WERI-Rb-1 (cell line): ENCODE data around the gene PIP4K2A.

Source experiments
- DNase-seq: peaks from one replicate; pipeline ENCODE4 v3.0.0-alpha.2; 2020
- H3K27ac ChIP-seq: fragments of 250-450 bp; sonication (Bioruptor Pico); 2 replicates; pipeline ENCODE4 v1.5.1; 2020; ENCODE audit warnings: mild to moderate bottlenecking, moderate library complexity
- H3K27me3 ChIP-seq: fragments of 250-450 bp; sonication (Bioruptor Pico); 2 replicates; pipeline ENCODE4 v1.5.1; 2021; ENCODE audit warnings: mild to moderate bottlenecking, low read depth, moderate library complexity; ENCODE audit not compliant: insufficient read depth, severe bottlenecking
- H3K36me3 ChIP-seq: fragments of 250-450 bp; sonication (Bioruptor Pico); 2 replicates; pipeline ENCODE4 v1.5.1; 2020; ENCODE audit warnings: mild to moderate bottlenecking, moderate library complexity
- H3K4me3 ChIP-seq: 2 replicates; pipeline ENCODE4 v1.5.1; 2011; ENCODE audit warnings: low read depth, mild to moderate bottlenecking, control low read depth, low read length
- H3K9me3 ChIP-seq: fragments of 250-450 bp; sonication (Bioruptor Pico); 2 replicates; pipeline ENCODE4 v1.5.1; 2021; ENCODE audit warnings: mild to moderate bottlenecking, moderate library complexity; ENCODE audit not compliant: severe bottlenecking
- TF ChIP-seq, protein P1 (sequence below): IDR thresholded peaks from 2 replicates; pipeline ENCODE4 v1.5.1; 2011; ENCODE audit warnings: low read depth, mild to moderate bottlenecking, control low read depth, inconsistent platforms, low read length

Gene PIP4K2A

GRCh38 chr10:22658745-22659410 is 55.5 kb downstream of the PIP4K2A start:
- Histone ChIP-seq H3K27ac (no peak overlapping the region), H3K27me3 (no peaks in the 10 kb centered on the region), H3K4me3 (no peak overlapping the region), H3K9me3 (no peaks in the 10 kb centered on the region), H3K36me3 (no peaks in the 10 kb centered on the region)
- TF ChIP-seq, protein P1, sequence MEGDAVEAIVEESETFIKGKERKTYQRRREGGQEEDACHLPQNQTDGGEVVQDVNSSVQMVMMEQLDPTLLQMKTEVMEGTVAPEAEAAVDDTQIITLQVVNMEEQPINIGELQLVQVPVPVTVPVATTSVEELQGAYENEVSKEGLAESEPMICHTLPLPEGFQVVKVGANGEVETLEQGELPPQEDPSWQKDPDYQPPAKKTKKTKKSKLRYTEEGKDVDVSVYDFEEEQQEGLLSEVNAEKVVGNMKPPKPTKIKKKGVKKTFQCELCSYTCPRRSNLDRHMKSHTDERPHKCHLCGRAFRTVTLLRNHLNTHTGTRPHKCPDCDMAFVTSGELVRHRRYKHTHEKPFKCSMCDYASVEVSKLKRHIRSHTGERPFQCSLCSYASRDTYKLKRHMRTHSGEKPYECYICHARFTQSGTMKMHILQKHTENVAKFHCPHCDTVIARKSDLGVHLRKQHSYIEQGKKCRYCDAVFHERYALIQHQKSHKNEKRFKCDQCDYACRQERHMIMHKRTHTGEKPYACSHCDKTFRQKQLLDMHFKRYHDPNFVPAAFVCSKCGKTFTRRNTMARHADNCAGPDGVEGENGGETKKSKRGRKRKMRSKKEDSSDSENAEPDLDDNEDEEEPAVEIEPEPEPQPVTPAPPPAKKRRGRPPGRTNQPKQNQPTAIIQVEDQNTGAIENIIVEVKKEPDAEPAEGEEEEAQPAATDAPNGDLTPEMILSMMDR, result no peak
- DNase-seq, result no peak

DNA sequence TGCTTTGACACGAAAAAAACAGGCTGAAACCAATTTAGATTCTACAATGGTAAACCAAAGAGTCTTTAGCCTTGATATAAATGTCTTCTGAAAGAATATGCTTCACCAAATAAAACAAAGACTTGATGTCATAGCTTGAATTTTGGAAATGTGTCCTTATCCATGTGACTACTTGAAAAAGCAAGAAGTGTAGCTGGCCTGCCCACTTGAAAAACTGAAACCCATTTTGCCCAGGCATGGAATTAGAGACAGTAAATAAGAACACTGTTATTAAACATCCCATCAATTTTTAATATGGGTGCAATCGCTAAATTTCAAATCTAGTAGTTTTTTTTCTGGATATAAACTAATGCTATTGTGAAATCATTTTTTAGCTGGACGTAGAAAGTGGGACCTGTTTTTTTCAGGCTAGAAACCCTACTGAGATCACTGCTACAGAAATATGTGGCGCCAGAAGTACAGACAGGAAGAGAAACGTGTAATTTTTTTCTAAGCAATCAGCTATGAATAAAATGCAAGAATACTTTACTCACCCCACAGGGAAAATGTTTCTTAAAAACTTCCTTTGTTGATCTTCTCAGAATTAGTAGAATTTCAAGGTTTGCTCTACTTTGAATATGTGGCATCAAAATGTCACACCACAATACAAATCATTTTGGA is 56.7 kb downstream of the PIP4K2A start:
- no peaks in the 10 kb centered on the region for H3K36me3 ChIP-seq
- no peak overlapping the region for H3K4me3 ChIP-seq
- no peaks in the 10 kb centered on the region for H3K9me3 ChIP-seq
- H3K27ac ChIP-seq, result no peak overlapping the region
- DNase-seq, result no peak
- TF ChIP-seq, protein P1, result no peak
- H3K27me3 ChIP-seq, result no peaks in the 10 kb centered on the region

DNA sequence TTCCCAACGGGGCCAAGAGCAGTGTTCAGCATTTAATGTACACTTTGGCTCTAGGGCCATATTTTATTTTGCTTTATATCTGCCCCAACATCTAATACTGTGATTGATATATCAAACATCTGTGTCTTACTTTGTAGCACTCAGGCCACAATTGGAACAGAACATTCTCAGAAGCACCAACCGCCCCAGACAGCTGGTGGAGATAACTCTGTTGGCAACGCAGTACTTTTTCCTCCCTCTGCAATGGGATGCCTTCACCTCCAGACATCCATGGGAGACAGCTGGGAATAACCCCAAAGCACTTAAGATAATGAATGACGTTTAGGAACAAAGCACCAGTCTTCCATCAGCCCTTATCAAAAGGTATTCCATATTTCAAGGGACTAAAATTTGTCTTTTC is 57.4 kb downstream of the PIP4K2A start:
- Histone ChIP-seq H3K36me3 (no peaks in the 10 kb centered on the region), H3K4me3 (no peak overlapping the region), H3K9me3 (no peaks in the 10 kb centered on the region), H3K27ac (no peak overlapping the region), H3K27me3 (no peaks in the 10 kb centered on the region)
- TF ChIP-seq, protein P1, result no peak
- no peak for DNase-seq

DNA sequence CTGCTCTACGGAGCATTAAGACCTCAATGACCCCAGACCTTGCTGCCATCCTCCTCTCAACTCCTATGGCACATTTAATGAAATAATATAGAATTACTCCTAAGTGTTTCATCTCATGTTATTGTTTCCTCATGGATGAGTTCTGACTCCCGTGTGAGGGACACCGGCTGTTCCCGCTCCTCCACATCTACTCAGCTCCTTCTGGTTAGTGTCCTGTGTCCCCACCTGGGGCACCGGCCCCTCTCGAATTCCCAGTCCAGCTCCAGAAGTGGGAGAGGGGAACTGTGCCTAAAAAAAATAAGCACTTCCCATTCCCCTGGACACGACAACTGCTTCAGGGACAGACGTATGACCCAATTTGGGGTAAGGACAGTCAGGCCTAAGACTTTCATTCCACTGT is 58.3 kb downstream of the PIP4K2A start:
- no peak overlapping the region for H3K27ac ChIP-seq
- DNase-seq, result no peak

GRCh38 chr10:22655312-22655981 is 58.9 kb downstream of the PIP4K2A start:
- no peak for DNase-seq
- no peaks in the 10 kb centered on the region for H3K36me3 ChIP-seq

More for the DNA sequence above, 58.3 kb downstream of the PIP4K2A start:
- H3K9me3 ChIP-seq, result no peaks in the 10 kb centered on the region
- no peak overlapping the region for H3K4me3 ChIP-seq
- no peaks in the 10 kb centered on the region for H3K27me3 ChIP-seq
- TF ChIP-seq, protein P1, result no peak
- H3K36me3 ChIP-seq, result no peaks in the 10 kb centered on the region

More at GRCh38 chr10:22655312-22655981, 58.9 kb downstream of the PIP4K2A start:
- Histone ChIP-seq H3K27ac (no peak overlapping the region), H3K27me3 (no peaks in the 10 kb centered on the region), H3K4me3 (no peak overlapping the region), H3K9me3 (no peaks in the 10 kb centered on the region)
- TF ChIP-seq, protein P1, result no peak
